GM10248 (cell line): ENCODE measurements around the gene SORCS3.

ENCODE experiments used
- CTCF ChIA-PET: fragments of 300-600 bp; sonication (Branson Sonifier 250); formaldehyde crosslinking; extraction: SDS; loops from one replicate; lab custom pipeline; 2021; ENCODE audit warnings: antibody characterized with exemption; lab: Yijun Ruan, JAX
- POLR2A ChIA-PET: fragments of 350-650 bp; sonication (Branson Sonifier 250); formaldehyde crosslinking; extraction: SDS; loops from one replicate; lab custom pipeline; 2020; ENCODE audit warnings: antibody characterized with exemption; lab: Yijun Ruan, JAX
- DNase-seq: peaks from one replicate; pipeline ENCODE4 v3.0.0; 2012; ENCODE audit errors: extremely low spot score
- CTCF ChIP-seq: IDR thresholded peaks from 2 replicates; pipeline ENCODE4 v1.5.1; 2012; ENCODE audit warnings: mild to moderate bottlenecking, low read depth; ENCODE audit errors: extremely low read depth, missing control alignments, control extremely low read depth

The SORCS3 gene

DNA sequence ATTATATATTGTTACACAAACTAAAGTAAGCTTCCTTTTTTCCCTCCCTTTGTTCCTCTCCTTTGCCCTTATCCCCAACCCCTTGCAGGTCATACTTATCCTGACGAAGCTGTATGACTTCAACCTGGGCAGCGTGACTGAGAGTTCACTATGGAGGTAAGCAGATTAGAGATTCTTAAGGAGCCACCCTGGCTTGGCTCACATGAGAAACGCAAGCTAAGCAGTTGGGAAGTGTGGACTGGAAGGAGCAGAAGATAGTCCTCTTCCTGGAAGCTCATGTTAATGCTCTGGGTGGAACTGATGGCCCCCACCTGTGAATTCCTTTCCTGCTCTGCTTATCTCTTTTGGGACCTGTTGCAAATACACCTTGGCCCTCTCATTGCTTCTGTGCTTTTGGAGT, 201.6 kb downstream of the SORCS3 start:
- POLR2A ChIA-PET: no interaction called here
- DNase-seq: no peak
- TF ChIP-seq CTCF: no peak
- CTCF ChIA-PET: no interaction called here

- CTCF ChIA-PET: no interaction called here
- no peak for DNase-seq
Observed at GRCh38 chr10:104844073-104844472, 203.0 kb downstream of the SORCS3 start.

DNA sequence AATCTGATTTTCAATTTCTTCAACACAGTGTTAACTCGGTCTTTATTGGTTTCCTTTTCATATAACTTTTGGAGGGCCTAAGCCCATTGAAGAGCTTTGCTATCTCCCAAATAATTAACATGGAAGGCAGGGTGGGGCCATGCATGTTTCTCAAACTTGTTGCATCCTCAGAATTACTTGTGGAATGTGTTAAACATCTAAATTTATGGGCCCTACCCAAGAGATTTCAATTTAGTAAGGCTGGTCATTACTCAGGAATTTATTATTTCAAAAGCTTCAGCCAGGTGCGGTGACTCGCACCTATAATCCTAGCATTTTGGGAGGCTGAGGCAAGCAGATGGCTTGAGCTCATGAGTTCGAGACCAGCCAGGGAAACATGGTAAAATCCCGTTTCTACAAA, 208.9 kb downstream of the SORCS3 start:
- POLR2A ChIA-PET: no interaction called here

More at GRCh38 chr10:104844073-104844472, 203.0 kb downstream of the SORCS3 start:
- TF ChIP-seq CTCF: no peak
- POLR2A ChIA-PET: no interaction called here

DNA sequence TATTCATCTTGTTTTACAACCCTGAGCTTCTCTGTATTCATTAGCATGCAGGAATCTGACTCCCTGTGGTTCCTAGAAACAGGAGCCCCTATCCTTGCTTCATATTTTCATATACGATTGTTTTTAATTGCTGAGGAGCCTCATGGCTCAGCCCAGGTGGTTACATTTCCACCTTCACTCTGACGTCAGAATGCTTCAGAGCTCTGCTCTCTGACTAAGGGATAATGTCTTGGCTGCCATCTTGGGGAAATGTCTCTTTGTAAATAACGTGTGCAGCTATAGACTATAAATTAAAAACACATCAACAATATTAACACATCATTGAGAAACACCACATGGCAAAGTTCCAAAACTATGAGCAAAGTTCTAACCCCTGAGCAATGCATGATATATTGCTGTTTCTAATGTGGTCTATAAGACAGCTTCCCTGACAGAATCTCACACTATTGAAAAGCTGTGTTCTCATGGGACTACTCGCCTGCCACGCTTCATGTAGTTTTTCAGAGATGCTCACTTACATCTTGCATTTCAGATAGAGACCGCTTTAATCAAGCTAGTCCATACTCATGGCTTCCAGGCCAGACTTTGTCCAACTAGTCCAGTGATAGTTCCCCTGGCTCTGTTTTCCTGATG, 227.0 kb downstream of the SORCS3 start:
- POLR2A ChIA-PET: no interaction called here
- CTCF ChIA-PET: interaction anchor here (1.2 kb wide), 1 partner anchor 12 kb away, joined by 4 read pairs; no protein-coding TSS in a partner anchor
- TF ChIP-seq CTCF: no peak
- DNase-seq: no peak

More for the DNA sequence above, 208.9 kb downstream of the SORCS3 start:
- CTCF ChIA-PET: interaction anchor here (1.5 to 2.3 kb wide), 2 partner anchors 9 to 13 kb away, joined by 3 to 5 read pairs; no protein-coding TSS in a partner anchor
- no peak for TF ChIP-seq CTCF
- no peak for DNase-seq

- ChIA-PET CTCF (no interaction called here), POLR2A (no interaction called here)
- TF ChIP-seq CTCF: no peak
- no peak for DNase-seq
Observed at GRCh38 chr10:104872691-104873090, 231.6 kb downstream of the SORCS3 start.

GRCh38 chr10:104873161-104873560, 232.1 kb downstream of the SORCS3 start:
- no peak for TF ChIP-seq CTCF
- CTCF ChIA-PET: no interaction called here
- DNase-seq: no peak
- POLR2A ChIA-PET: no interaction called here
